Esophagus squamous epithelium (tissue), 4 donors: ENCODE results near the gene CWC22.

Source experiments
- CTCF ChIP-seq, 6 experiments: fragments of 450-650 bp in 4 of 6; fragments of 200-600 bp in 2 of 6; sonication (generic) in 2 of 6; IDR thresholded peaks; one replicate each; pipeline ENCODE4 v1.5.1; 2016 to 2019; ENCODE audit warnings: antibody characterized with exemption in 6 of 6, mild to moderate bottlenecking in 4 of 6, moderate library complexity in 4 of 6
- POLR2A ChIP-seq, 4 donors: fragments of 450-650 bp; IDR thresholded peaks; one replicate each; pipeline ENCODE4 v1.6.1; 2017; ENCODE audit warnings: antibody characterized with exemption in 4 of 4, mild to moderate bottlenecking in 4 of 4, moderate library complexity in 3 of 4

GRCh38 chr2:180016937-180017336 is 9.8 kb upstream of the CWC22 start:
- TF ChIP-seq POLR2A (IDR thresholded peaks at IDR 0.05) (no peak), CTCF (IDR thresholded peaks at IDR 0.05) (no peak)
